H9 (cell line): ENCODE results near the gene GLP2R. TPM values are rescaled to one million over a fixed set of nuclear protein-coding genes. Genes with fewer than 3 reads are reported as not detected.

Source experiments
- DNase-seq: peaks from one replicate; pipeline ENCODE4 v3.0.0-alpha.2; 2017
- H2AFZ ChIP-seq: one replicate; pipeline ENCODE4 v1.6.1; 2013; ENCODE audit warnings: mild to moderate bottlenecking, low read length, control low read depth, moderate library complexity
- H2AK5ac ChIP-seq: 2 replicates; pipeline ENCODE4 v1.6.1; 2013; ENCODE audit warnings: low read length, control low read depth, mixed read lengths; ENCODE audit not compliant: insufficient read length
- H2BK120ac ChIP-seq: one replicate; pipeline ENCODE4 v1.6.1; 2013; ENCODE audit warnings: low read depth, mild to moderate bottlenecking, low read length, control low read depth, inconsistent platforms; ENCODE audit not compliant: poor library complexity, severe bottlenecking
- H2BK12ac ChIP-seq: 2 replicates; pipeline ENCODE4 v1.6.1; 2013; ENCODE audit warnings: low read length, control low read depth, mixed read lengths, low read depth; ENCODE audit not compliant: insufficient read length
- H2BK15ac ChIP-seq: 2 replicates; pipeline ENCODE4 v1.6.1; 2013; ENCODE audit warnings: low read depth, low read length, control low read depth
- H2BK20ac ChIP-seq: one replicate; pipeline ENCODE4 v1.6.1; 2013; ENCODE audit warnings: low read depth, mild to moderate bottlenecking, low read length, control low read depth, inconsistent platforms; ENCODE audit not compliant: poor library complexity, severe bottlenecking
- H2BK5ac ChIP-seq: 2 replicates; pipeline ENCODE4 v1.6.1; 2013; ENCODE audit warnings: low read length, control low read depth, mixed read lengths; ENCODE audit not compliant: insufficient read length
- H3K14ac ChIP-seq: 2 replicates; pipeline ENCODE4 v1.6.1; 2013; ENCODE audit warnings: low read length, control low read depth; ENCODE audit not compliant: insufficient read depth
- H3K18ac ChIP-seq: 2 replicates; pipeline ENCODE4 v1.6.1; 2013; ENCODE audit warnings: low read depth, mild to moderate bottlenecking, mixed read lengths, low read length, control low read depth; ENCODE audit not compliant: insufficient read length
- H3K23ac ChIP-seq: 2 replicates; pipeline ENCODE4 v1.6.1; 2013; ENCODE audit warnings: low read length, control low read depth, mixed read lengths, low read depth; ENCODE audit not compliant: insufficient read length
- H3K23me2 ChIP-seq: 2 replicates; pipeline ENCODE4 v1.6.1; 2013; ENCODE audit warnings: low read depth, mild to moderate bottlenecking, mixed read lengths, low read length, control low read depth; ENCODE audit not compliant: insufficient read length, poor library complexity, severe bottlenecking
- H3K27ac ChIP-seq: 2 replicates; pipeline ENCODE4 v1.5.1; 2013; ENCODE audit warnings: low read length, control low read depth, mixed read lengths, low read depth; ENCODE audit not compliant: insufficient read length
- H3K27me3 ChIP-seq: 2 replicates; pipeline ENCODE4 v1.6.1; 2013; ENCODE audit warnings: low read length, control low read depth, inconsistent platforms; ENCODE audit not compliant: insufficient read depth
- H3K4ac ChIP-seq: 2 replicates; pipeline ENCODE4 v1.6.1; 2013; ENCODE audit warnings: low read depth, mild to moderate bottlenecking, control low read depth, inconsistent platforms, low read length, moderate library complexity
- H3K4me1 ChIP-seq: 2 replicates; pipeline ENCODE4 v1.6.1; 2013; ENCODE audit warnings: low read length, control low read depth, inconsistent platforms; ENCODE audit not compliant: insufficient read depth
- H3K4me2 ChIP-seq: 2 replicates; pipeline ENCODE4 v1.6.1; 2013; ENCODE audit warnings: low read length, control low read depth, mixed read lengths; ENCODE audit not compliant: insufficient read length, insufficient read depth
- H3K56ac ChIP-seq: 2 replicates; pipeline ENCODE4 v1.6.1; 2013; ENCODE audit warnings: low read depth, mild to moderate bottlenecking, mixed read lengths, low read length, control low read depth; ENCODE audit not compliant: insufficient read length
- H3K79me1 ChIP-seq: 2 replicates; pipeline ENCODE4 v1.6.1; 2013; ENCODE audit warnings: low read depth, mild to moderate bottlenecking, moderate library complexity, low read length, control low read depth, inconsistent platforms; ENCODE audit not compliant: insufficient read depth, poor library complexity, severe bottlenecking
- H3K79me2 ChIP-seq: 2 replicates; pipeline ENCODE4 v1.6.1; 2013; ENCODE audit warnings: low read length, control low read depth, inconsistent platforms; ENCODE audit not compliant: insufficient read depth
- H3K9ac ChIP-seq: 2 replicates; pipeline ENCODE4 v1.6.1; 2013; ENCODE audit warnings: low read length, control low read depth, mixed read lengths; ENCODE audit not compliant: insufficient read length; ENCODE audit errors: extremely low read depth
- H3K9me3 ChIP-seq: one replicate; pipeline ENCODE4 v1.6.1; 2013; ENCODE audit warnings: low read depth, low read length, inconsistent platforms; ENCODE audit not compliant: control insufficient read depth
- H3T11ph ChIP-seq: one replicate; pipeline ENCODE4 v1.6.1; 2013; ENCODE audit warnings: mild to moderate bottlenecking, low read length, control low read depth, inconsistent platforms
- H4K20me1 ChIP-seq: one replicate; pipeline ENCODE4 v1.6.1; 2013; ENCODE audit not compliant: control insufficient read depth, insufficient read length, insufficient read depth
- H4K5ac ChIP-seq: 2 replicates; pipeline ENCODE4 v1.6.1; 2013; ENCODE audit warnings: low read depth, mild to moderate bottlenecking, mixed read lengths, low read length, control low read depth; ENCODE audit not compliant: insufficient read length
- H4K8ac ChIP-seq: replicated peaks from 2 replicates; pipeline ENCODE4 v1.6.1; 2013; ENCODE audit warnings: low read length, control low read depth, mixed read lengths, low read depth; ENCODE audit not compliant: insufficient read length
- H4K91ac ChIP-seq: 2 replicates; pipeline ENCODE4 v1.6.1; 2013; ENCODE audit warnings: low read depth, mild to moderate bottlenecking, moderate library complexity, mixed read lengths, low read length, control low read depth; ENCODE audit not compliant: insufficient read length
- H3K27ac Mint-ChIP-seq, 3 experiments: 2 replicates in 2 of 3; 3 replicates in 1 of 3; pipeline ENCODE4 v1.8.0; 2020 to 2021; ENCODE audit warnings: mixed read lengths in 3 of 3, mild to moderate bottlenecking in 1 of 3, moderate library complexity in 1 of 3
- H3K27me3 Mint-ChIP-seq: 2 replicates; pipeline ENCODE4 v1.8.0; 2021; ENCODE audit warnings: low read depth, mild to moderate bottlenecking, moderate library complexity, mixed read lengths
- H3K36me3 Mint-ChIP-seq, 3 experiments: 2 replicates in 2 of 3; 3 replicates in 1 of 3; pipeline ENCODE4 v1.8.0; 2020 to 2021; ENCODE audit warnings: low read depth in 3 of 3, mixed read lengths in 3 of 3; ENCODE audit not compliant: insufficient read depth in 1 of 3
- H3K4me1 Mint-ChIP-seq, 2 experiments: 2 replicates each; pipeline ENCODE4 v1.8.0; 2020; ENCODE audit warnings: mixed read lengths in 2 of 2
- H3K4me3 Mint-ChIP-seq, 2 experiments: 2 replicates in 1 of 2; 3 replicates in 1 of 2; pipeline ENCODE4 v1.8.0; 2020 to 2021; ENCODE audit warnings: mild to moderate bottlenecking in 2 of 2, mixed read lengths in 2 of 2, moderate library complexity in 1 of 2
- H3K9me3 Mint-ChIP-seq, 2 experiments: 2 replicates in 1 of 2; 3 replicates in 1 of 2; pipeline ENCODE4 v1.8.0; 2020; ENCODE audit warnings: mild to moderate bottlenecking in 2 of 2, mixed read lengths in 2 of 2, moderate library complexity in 1 of 2
- WGBS: extraction: QIAGEN DNeasy Blood & Tissue Kit; methylation state at CpG from one replicate; pipeline ENCODE4 v1.1.7; 2013; ENCODE audit warnings: missing lambda C conversion rate, low lambda C conversion rate, mixed read lengths; ENCODE audit not compliant: insufficient read length; ENCODE audit errors: extremely low coverage; 5-methylcytosine and 5-hydroxymethylcytosine counted together
- total RNA-seq: library from RNA; stranded (reverse); gene quantifications from 2 replicates; pipeline ENCODE4 v1.2.1, GENCODE V29; 2021
- TF ChIP-seq, protein P1 (sequence below): fragments of 200-600 bp; sonication (generic); conservative IDR thresholded peaks from 3 replicates; pipeline ENCODE4 v1.8.0; 2021; ENCODE audit warnings: antibody characterized with exemption, mild to moderate bottlenecking

GLP2R gene
- total RNA-seq, 1 experiment from 2014 or later: not detected

DNA sequence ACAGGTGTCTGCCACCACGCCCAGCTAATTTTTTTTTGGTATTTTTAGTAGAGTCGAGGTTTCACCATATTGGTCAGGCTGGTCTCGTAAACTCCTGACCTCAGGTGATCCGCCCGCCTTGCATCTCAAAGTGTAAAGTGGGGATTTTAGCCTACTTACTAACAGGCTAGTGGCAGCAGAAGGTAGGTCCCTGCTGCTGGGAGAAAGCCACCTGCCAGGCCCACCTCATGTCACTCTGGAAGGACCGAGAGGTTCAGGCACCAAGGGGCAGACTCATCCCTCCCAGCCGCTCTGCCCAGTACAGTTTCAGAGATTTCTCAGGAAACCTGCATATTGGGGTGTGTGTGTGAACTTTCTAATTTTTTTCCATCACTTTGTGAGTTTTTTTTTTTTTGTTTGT is 81.4 kb downstream of the GLP2R start:
- Histone ChIP-seq H3K27ac (no peak overlapping the region), H2BK5ac (no peak overlapping the region), H2BK15ac (no peak overlapping the region), H3K9me3 (no peaks in the 10 kb centered on the region), H3K14ac (no peak overlapping the region), H4K5ac (no peak overlapping the region), H3K79me2 (no peaks in the 10 kb centered on the region), H4K8ac (no peak overlapping the region), H3K79me1 (no peaks in the 10 kb centered on the region), H3K18ac (no peak overlapping the region), H3T11ph (no peak overlapping the region), H3K4me2 (no peak overlapping the region), H4K20me1 (no peaks in the 10 kb centered on the region), H3K9ac (no peak overlapping the region), H3K4me1 (no peaks in the 10 kb centered on the region; the same call in 1 of the 2 replicates), H2BK20ac (no peak overlapping the region), H2AK5ac (no peak overlapping the region), H3K4ac (no peak overlapping the region), H3K23ac (no peak overlapping the region), H4K91ac (no peak overlapping the region), H2BK12ac (no peak overlapping the region), H3K56ac (no peak overlapping the region), H2BK120ac (no peak overlapping the region), H3K27me3 (no peaks in the 10 kb centered on the region), H3K23me2 (no peaks in the 10 kb centered on the region), H2AFZ (no peak overlapping the region)
- no peaks in the 10 kb centered on the region; a peak in 1 of 7 replicates for H3K36me3 Mint-ChIP-seq
- H3K4me3 Mint-ChIP-seq: no peak overlapping the region
- no peak overlapping the region for H3K27ac Mint-ChIP-seq
- no CpG with 5 or more reads among the region's 7 CpGs for WGBS
- TF ChIP-seq, protein P1, sequence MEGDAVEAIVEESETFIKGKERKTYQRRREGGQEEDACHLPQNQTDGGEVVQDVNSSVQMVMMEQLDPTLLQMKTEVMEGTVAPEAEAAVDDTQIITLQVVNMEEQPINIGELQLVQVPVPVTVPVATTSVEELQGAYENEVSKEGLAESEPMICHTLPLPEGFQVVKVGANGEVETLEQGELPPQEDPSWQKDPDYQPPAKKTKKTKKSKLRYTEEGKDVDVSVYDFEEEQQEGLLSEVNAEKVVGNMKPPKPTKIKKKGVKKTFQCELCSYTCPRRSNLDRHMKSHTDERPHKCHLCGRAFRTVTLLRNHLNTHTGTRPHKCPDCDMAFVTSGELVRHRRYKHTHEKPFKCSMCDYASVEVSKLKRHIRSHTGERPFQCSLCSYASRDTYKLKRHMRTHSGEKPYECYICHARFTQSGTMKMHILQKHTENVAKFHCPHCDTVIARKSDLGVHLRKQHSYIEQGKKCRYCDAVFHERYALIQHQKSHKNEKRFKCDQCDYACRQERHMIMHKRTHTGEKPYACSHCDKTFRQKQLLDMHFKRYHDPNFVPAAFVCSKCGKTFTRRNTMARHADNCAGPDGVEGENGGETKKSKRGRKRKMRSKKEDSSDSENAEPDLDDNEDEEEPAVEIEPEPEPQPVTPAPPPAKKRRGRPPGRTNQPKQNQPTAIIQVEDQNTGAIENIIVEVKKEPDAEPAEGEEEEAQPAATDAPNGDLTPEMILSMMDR: no peak
- H3K9me3 Mint-ChIP-seq: peaks cover 0 to 2% of the 10 kb centered on the region in 2 experiments; a peak in 2 of 5 replicates
- DNase-seq: no peak
- H3K27me3 Mint-ChIP-seq: peaks cover 10% of the 10 kb centered on the region
- H3K4me1 Mint-ChIP-seq: peaks cover 14 to 33% of the 10 kb centered on the region in 2 experiments
